ENCODE results near the gene MYO1G.

DNA sequence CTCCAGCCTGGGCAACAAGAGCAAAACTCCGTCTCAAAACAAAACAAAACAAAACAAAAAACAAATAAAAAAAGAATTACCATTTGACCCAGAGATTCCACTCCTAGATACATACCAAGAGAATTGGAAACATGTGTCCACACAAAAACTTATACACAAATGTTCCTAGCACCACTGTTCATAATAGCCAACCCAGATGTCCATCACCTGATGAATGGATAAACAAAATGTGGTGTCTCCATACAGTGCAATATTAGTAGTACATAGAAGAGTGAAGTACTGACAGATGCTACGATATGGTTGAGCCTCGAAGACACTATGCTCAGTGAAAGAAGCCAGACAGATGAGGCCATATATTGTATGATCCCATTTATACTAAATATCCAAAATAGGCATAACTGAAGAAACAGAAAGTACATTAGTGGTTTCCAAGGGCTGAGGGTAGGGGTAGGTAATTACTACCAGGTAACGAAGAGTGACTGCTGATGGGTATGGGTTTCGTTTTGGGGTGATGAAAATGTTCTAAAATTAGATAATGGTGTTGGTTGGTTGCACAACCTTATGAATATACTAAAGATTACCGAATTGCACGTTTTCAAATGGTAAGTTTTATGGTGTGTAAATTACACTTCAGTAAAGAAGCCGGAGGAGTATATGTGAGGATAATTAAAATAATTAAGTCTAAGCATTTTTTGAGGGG is 20.0 kb downstream of the MYO1G start:
- TF ChIP-seq OTX1 (CRISPR knock-in tag; IDR thresholded peaks at IDR 0.05) (no peak), NCOA4 (IDR thresholded peaks at IDR 0.05; ENCODE audit: partially characterized antibody) (no peak), ZNF143 (CRISPR knock-in tag; IDR thresholded peaks at IDR 0.05) (no peak), PCBP1 (IDR thresholded peaks at IDR 0.05; ENCODE audit: low read depth, low read length, poor library complexity, severe bottlenecking) (no peak), CTCF (IDR thresholded peaks at IDR 0.05 in 2 of 3, conservative IDR thresholded peaks at IDR 0.05 in 1 of 3; ENCODE audit: insufficient read depth in 2 of 3, low read depth in 1 of 3, low read length in 3 of 3) (no peak)
- TF ChIP-seq, protein P1, sequence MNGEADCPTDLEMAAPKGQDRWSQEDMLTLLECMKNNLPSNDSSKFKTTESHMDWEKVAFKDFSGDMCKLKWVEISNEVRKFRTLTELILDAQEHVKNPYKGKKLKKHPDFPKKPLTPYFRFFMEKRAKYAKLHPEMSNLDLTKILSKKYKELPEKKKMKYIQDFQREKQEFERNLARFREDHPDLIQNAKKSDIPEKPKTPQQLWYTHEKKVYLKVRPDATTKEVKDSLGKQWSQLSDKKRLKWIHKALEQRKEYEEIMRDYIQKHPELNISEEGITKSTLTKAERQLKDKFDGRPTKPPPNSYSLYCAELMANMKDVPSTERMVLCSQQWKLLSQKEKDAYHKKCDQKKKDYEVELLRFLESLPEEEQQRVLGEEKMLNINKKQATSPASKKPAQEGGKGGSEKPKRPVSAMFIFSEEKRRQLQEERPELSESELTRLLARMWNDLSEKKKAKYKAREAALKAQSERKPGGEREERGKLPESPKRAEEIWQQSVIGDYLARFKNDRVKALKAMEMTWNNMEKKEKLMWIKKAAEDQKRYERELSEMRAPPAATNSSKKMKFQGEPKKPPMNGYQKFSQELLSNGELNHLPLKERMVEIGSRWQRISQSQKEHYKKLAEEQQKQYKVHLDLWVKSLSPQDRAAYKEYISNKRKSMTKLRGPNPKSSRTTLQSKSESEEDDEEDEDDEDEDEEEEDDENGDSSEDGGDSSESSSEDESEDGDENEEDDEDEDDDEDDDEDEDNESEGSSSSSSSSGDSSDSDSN (IDR thresholded peaks at IDR 0.05; ENCODE audit: borderline replicate concordance in 1 of 2, low read depth in 2 of 2, low read length in 2 of 2) = no peak
- TF ChIP-seq, protein P2, sequence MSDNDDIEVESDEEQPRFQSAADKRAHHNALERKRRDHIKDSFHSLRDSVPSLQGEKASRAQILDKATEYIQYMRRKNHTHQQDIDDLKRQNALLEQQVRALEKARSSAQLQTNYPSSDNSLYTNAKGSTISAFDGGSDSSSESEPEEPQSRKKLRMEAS (CRISPR knock-in tag; IDR thresholded peaks at IDR 0.05) = no peak
